PC-3 (cell line): ENCODE measurements around the gene MZB1.

Experiments
- EZH2 ChIP-seq: fragments of 300-600 bp; sonication (generic); IDR thresholded peaks from one replicate; pipeline ENCODE4 v1.6.1; 2017; ENCODE audit warnings: antibody characterized with exemption, mild to moderate bottlenecking, low read length; ENCODE audit not compliant: unreplicated experiment
- EZH2phosphoT487 ChIP-seq: fragments of 300-600 bp; sonication (generic); IDR thresholded peaks from 2 replicates; pipeline ENCODE4 v1.6.1; 2018; ENCODE audit warnings: mild to moderate bottlenecking, antibody characterized with exemption, low read length, borderline replicate concordance
- TF ChIP-seq, protein P1 (sequence below): fragments of 300-600 bp; sonication (generic); conservative IDR thresholded peaks from 2 replicates; pipeline ENCODE4 v1.5.1; 2017; ENCODE audit warnings: antibody characterized with exemption, low read depth, mild to moderate bottlenecking, low read length

DNA sequence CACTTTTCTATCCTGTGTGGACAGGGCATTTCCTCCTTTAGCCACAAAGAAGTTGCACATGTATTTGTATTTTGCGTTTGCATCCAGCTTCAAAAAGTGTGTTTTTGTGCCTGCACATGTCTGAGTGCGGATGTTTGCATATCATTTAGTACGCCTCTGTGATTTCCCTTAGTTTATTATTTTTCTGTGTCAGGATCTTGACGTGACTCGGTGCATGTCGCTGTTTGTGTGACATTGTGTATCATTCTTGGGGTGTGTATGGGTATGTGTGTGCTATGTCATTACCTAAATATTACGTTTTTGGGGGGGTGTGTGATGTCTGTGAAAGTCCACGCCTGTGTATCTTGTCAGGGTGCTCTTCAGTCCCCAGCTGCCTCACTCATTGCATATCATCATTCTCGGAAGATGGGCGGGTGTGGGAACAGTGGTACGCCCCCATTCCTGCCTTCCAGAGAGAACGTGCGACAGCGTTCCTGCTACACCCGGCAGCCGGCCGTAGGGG lies 48.5 kb downstream of the MZB1 start:
- TF ChIP-seq, protein P1, sequence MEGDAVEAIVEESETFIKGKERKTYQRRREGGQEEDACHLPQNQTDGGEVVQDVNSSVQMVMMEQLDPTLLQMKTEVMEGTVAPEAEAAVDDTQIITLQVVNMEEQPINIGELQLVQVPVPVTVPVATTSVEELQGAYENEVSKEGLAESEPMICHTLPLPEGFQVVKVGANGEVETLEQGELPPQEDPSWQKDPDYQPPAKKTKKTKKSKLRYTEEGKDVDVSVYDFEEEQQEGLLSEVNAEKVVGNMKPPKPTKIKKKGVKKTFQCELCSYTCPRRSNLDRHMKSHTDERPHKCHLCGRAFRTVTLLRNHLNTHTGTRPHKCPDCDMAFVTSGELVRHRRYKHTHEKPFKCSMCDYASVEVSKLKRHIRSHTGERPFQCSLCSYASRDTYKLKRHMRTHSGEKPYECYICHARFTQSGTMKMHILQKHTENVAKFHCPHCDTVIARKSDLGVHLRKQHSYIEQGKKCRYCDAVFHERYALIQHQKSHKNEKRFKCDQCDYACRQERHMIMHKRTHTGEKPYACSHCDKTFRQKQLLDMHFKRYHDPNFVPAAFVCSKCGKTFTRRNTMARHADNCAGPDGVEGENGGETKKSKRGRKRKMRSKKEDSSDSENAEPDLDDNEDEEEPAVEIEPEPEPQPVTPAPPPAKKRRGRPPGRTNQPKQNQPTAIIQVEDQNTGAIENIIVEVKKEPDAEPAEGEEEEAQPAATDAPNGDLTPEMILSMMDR = no peak
- no peak for TF ChIP-seq EZH2
- TF ChIP-seq EZH2phosphoT487 = no peak
